Liver (tissue), 9 donors: ENCODE results near the gene LYSMD1. TPM values are rescaled to one million over a fixed set of nuclear protein-coding genes. Genes with fewer than 3 reads are reported as not detected.

Experiments
- DNase-seq: peaks from one replicate; pipeline ENCODE4 v3.0.0-alpha.2; 2017; ENCODE audit warnings: low spot score
- H3K27ac ChIP-seq, 2 donors: one replicate each; pipeline ENCODE4 v1.7.0; 2013; ENCODE audit warnings: inconsistent platforms in 2 of 2, low read length in 2 of 2, control low read depth in 1 of 2, low read depth in 1 of 2, mild to moderate bottlenecking in 1 of 2
- H3K27me3 ChIP-seq, 4 donors: one replicate each; pipeline versions ENCODE4 v1.6.1 to v1.7.0; 2013; ENCODE audit warnings: low read length in 3 of 4, inconsistent platforms in 1 of 4, mild to moderate bottlenecking in 1 of 4, moderate library complexity in 1 of 4; ENCODE audit not compliant: control insufficient read depth in 4 of 4, insufficient read depth in 4 of 4
- H3K36me3 ChIP-seq, 4 donors: one replicate each; pipeline versions ENCODE4 v1.6.1 to v1.7.0; 2013; ENCODE audit warnings: low read length in 3 of 4, mild to moderate bottlenecking in 3 of 4, low read depth in 1 of 4, moderate library complexity in 1 of 4; ENCODE audit not compliant: control insufficient read depth in 4 of 4, insufficient read depth in 3 of 4
- H3K4me1 ChIP-seq, 4 donors: one replicate each; pipeline versions ENCODE4 v1.6.1 to v1.7.0; 2013; ENCODE audit warnings: low read length in 3 of 4, mild to moderate bottlenecking in 3 of 4, moderate library complexity in 1 of 4; ENCODE audit not compliant: control insufficient read depth in 4 of 4, insufficient read depth in 4 of 4
- H3K4me3 ChIP-seq, 3 donors: one replicate each; pipeline versions ENCODE4 v1.6.1 to v1.7.0; 2013; ENCODE audit warnings: low read length in 3 of 3, control low read depth in 1 of 3, low read depth in 1 of 3, mild to moderate bottlenecking in 1 of 3
- H3K9ac ChIP-seq, 2 donors: one replicate each; pipeline ENCODE4 v1.7.0; 2013; ENCODE audit warnings: low read length in 2 of 2, mild to moderate bottlenecking in 2 of 2, moderate library complexity in 2 of 2, control low read depth in 1 of 2, low read depth in 1 of 2
- H3K9me3 ChIP-seq, 4 donors: one replicate each; pipeline versions ENCODE4 v1.6.1 to v1.7.0; 2013; ENCODE audit warnings: low read length in 3 of 4; ENCODE audit not compliant: control insufficient read depth in 4 of 4
- ATF3 ChIP-seq: IDR thresholded peaks from 2 replicates; pipeline ENCODE4 v1.6.1; 2016; ENCODE audit warnings: antibody characterized with exemption
- EGR1 ChIP-seq, 2 donors: IDR thresholded peaks; 2 replicates each; pipeline ENCODE4 v1.6.1; 2016 to 2018; ENCODE audit warnings: antibody characterized with exemption in 2 of 2, low read depth in 2 of 2
- FOXA1 ChIP-seq: IDR thresholded peaks from 2 replicates; pipeline ENCODE4 v1.6.1; 2016; ENCODE audit warnings: antibody characterized with exemption
- FOXA2 ChIP-seq: IDR thresholded peaks from 2 replicates; pipeline ENCODE4 v1.6.1; 2016; ENCODE audit warnings: antibody characterized with exemption
- HNF4A ChIP-seq, 2 donors: conservative IDR thresholded peaks; 2 replicates each; pipeline ENCODE4 v1.6.1; 2016; ENCODE audit warnings: antibody characterized with exemption in 2 of 2, mild to moderate bottlenecking in 2 of 2
- HNF4G ChIP-seq: IDR thresholded peaks from 2 replicates; pipeline ENCODE4 v1.6.1; 2016; ENCODE audit warnings: antibody characterized with exemption
- NR2F2 ChIP-seq: IDR thresholded peaks from 2 replicates; pipeline ENCODE4 v1.6.1; 2016; ENCODE audit warnings: antibody characterized with exemption
- RAD21 ChIP-seq, 2 donors: IDR thresholded peaks; 2 replicates each; pipeline ENCODE4 v1.6.1; 2016; ENCODE audit warnings: antibody characterized with exemption in 2 of 2, mild to moderate bottlenecking in 2 of 2
- REST ChIP-seq: IDR thresholded peaks from 2 replicates; pipeline ENCODE4 v1.6.1; 2016; ENCODE audit warnings: antibody characterized with exemption, mild to moderate bottlenecking
- RXRA ChIP-seq, 2 donors: IDR thresholded peaks; 2 replicates each; pipeline ENCODE4 v1.6.1; 2017 to 2018; ENCODE audit warnings: antibody characterized with exemption in 2 of 2, mild to moderate bottlenecking in 1 of 2
- SP1 ChIP-seq: IDR thresholded peaks from 2 replicates; pipeline ENCODE4 v1.6.1; 2018; ENCODE audit warnings: antibody characterized with exemption, mild to moderate bottlenecking
- TAF1 ChIP-seq: conservative IDR thresholded peaks from 2 replicates; pipeline ENCODE4 v1.6.1; 2016; ENCODE audit warnings: antibody characterized with exemption, mild to moderate bottlenecking
- WGBS: extraction: QIAGEN DNeasy Blood & Tissue Kit; methylation state at CpG from one replicate; pipeline ENCODE4 v1.1.7; 2013; 5-methylcytosine and 5-hydroxymethylcytosine counted together
- polyA plus RNA-seq, 2 donors: library from polyadenylated mRNA; stranded (reverse) in 1 of 2; unstranded in 1 of 2; fragments of 200-250 nt in 1 of 2; fragments of >200 nt in 1 of 2; fragmentation: Nextera tagmentation in 1 of 2; extraction: Ambion mirVana in 1 of 2; gene quantifications; one replicate each; pipeline versions ENCODE4 v1.2.1 to v1.2.3, GENCODE V29; 2013 to 2015
- total RNA-seq, 2 donors: library from RNA; depleted of rRNA; stranded (reverse); fragments of >200 nt; gene quantifications; one replicate each; pipeline ENCODE4 v1.2.3, GENCODE V29; 2014
- TF ChIP-seq, protein P1 (sequence below): IDR thresholded peaks from 2 replicates; pipeline ENCODE4 v1.6.1; 2016; ENCODE audit warnings: antibody characterized with exemption
- TF ChIP-seq, protein P2 (sequence below): fragments of 150-350 bp; IDR thresholded peaks from 2 replicates; pipeline ENCODE4 v1.5.1; 2017; ENCODE audit warnings: improper control_type of control experiment, low read depth, low read length; ENCODE audit not compliant: missing input control
- TF ChIP-seq, protein P3 (sequence below): IDR thresholded peaks from 2 replicates; pipeline ENCODE4 v1.6.1; 2016; ENCODE audit warnings: antibody characterized with exemption
- donor health status: healthy.
- donor health status: healthy.
- donor health status: healthy.
- donor health status: healthy.
- donor health status: healthy.

Gene LYSMD1
- total and polyA plus RNA-seq, 4 donors: 2.8 to 5.3 (median 3.9) TPM

GRCh38 chr1:151130987-151131586 lies 34.6 kb downstream of the LYSMD1 start:
- Histone ChIP-seq H3K36me3 (peaks cover 0 to 2% (median 1%) of the 10 kb centered on the region in 4 donors), H3K27me3 (no peaks in the 10 kb centered on the region), H3K9ac (peak overlapping the region; percentile 11 to 70), H3K4me3 (peak overlapping the region in 1 of 3 donors; percentile 31), H3K4me1 (no peaks in the 10 kb centered on the region), H3K27ac (no peak overlapping the region), H3K9me3 (no peaks in the 10 kb centered on the region)
- TF ChIP-seq, protein P1, sequence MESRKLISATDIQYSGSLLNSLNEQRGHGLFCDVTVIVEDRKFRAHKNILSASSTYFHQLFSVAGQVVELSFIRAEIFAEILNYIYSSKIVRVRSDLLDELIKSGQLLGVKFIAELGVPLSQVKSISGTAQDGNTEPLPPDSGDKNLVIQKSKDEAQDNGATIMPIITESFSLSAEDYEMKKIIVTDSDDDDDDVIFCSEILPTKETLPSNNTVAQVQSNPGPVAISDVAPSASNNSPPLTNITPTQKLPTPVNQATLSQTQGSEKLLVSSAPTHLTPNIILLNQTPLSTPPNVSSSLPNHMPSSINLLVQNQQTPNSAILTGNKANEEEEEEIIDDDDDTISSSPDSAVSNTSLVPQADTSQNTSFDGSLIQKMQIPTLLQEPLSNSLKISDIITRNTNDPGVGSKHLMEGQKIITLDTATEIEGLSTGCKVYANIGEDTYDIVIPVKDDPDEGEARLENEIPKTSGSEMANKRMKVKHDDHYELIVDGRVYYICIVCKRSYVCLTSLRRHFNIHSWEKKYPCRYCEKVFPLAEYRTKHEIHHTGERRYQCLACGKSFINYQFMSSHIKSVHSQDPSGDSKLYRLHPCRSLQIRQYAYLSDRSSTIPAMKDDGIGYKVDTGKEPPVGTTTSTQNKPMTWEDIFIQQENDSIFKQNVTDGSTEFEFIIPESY: no peak
- TF ChIP-seq SP1: peak; percentile 57
- WGBS: 18% methylated on average over 45 of the region's 45 CpGs
- peak; percentile 82 for DNase-seq

DNA sequence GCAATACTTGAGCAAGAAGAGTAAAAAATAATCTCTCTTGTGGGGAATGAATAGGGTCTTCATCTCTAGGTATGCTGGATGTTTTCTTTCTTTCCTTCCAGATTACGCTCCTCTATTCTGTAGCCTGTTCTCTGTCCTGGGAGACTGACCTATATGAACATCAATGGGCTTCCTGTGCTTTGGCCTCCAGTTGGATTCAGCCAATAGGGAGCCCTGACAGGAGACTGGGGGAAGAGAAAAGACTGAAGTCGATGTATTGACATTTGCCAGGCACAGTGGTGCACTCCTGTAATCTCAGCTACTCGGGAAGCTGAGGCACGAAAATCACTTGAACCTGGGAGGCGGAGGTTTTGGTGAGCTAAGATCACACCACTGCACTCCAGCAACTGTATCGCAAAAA lies 36.9 kb downstream of the LYSMD1 start:
- WGBS: 85% methylated on average over 6 of the region's 6 CpGs
- Histone ChIP-seq H3K4me3 (no peak overlapping the region), H3K27ac (no peak overlapping the region), H3K4me1 (no peaks in the 10 kb centered on the region), H3K27me3 (no peaks in the 10 kb centered on the region), H3K9ac (no peak overlapping the region), H3K36me3 (no peaks in the 10 kb centered on the region), H3K9me3 (no peaks in the 10 kb centered on the region)
- no peak for TF ChIP-seq HNF4A (conservative IDR thresholded peaks at IDR 0.05)
- no peak for TF ChIP-seq FOXA1
- no peak for TF ChIP-seq HNF4G
- TF ChIP-seq, protein P2, sequence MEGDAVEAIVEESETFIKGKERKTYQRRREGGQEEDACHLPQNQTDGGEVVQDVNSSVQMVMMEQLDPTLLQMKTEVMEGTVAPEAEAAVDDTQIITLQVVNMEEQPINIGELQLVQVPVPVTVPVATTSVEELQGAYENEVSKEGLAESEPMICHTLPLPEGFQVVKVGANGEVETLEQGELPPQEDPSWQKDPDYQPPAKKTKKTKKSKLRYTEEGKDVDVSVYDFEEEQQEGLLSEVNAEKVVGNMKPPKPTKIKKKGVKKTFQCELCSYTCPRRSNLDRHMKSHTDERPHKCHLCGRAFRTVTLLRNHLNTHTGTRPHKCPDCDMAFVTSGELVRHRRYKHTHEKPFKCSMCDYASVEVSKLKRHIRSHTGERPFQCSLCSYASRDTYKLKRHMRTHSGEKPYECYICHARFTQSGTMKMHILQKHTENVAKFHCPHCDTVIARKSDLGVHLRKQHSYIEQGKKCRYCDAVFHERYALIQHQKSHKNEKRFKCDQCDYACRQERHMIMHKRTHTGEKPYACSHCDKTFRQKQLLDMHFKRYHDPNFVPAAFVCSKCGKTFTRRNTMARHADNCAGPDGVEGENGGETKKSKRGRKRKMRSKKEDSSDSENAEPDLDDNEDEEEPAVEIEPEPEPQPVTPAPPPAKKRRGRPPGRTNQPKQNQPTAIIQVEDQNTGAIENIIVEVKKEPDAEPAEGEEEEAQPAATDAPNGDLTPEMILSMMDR: no peak
- no peak for TF ChIP-seq REST
- no peak for TF ChIP-seq NR2F2
- TF ChIP-seq EGR1 (IDR thresholded peaks at IDR 0.05; ENCODE audit: low read depth in 2 of 2): no peak
- TF ChIP-seq TAF1: no peak
- TF ChIP-seq FOXA2: no peak
- no peak for TF ChIP-seq RXRA (IDR thresholded peaks at IDR 0.05)
- TF ChIP-seq, protein P3, sequence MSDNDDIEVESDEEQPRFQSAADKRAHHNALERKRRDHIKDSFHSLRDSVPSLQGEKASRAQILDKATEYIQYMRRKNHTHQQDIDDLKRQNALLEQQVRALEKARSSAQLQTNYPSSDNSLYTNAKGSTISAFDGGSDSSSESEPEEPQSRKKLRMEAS: no peak
- no peak for TF ChIP-seq RAD21 (IDR thresholded peaks at IDR 0.05)
- no peak for TF ChIP-seq ATF3
- no peak for DNase-seq
